SK-N-SH treated with all-trans-retinoic acid at 6 μM for 48 hours (cell line): ENCODE data around the gene PPARD.

Source experiments
- ATAC-seq: fragments of 200-7000 bp; cut with Tn5 transposase; 3 replicates; pipeline ENCODE4 v1.9.1; 2020; ENCODE audit warnings: mild to moderate bottlenecking, moderate library complexity
- ARNTL ChIP-seq: fragments of 450-650 bp; formaldehyde crosslinking; IDR thresholded peaks from 2 replicates; pipeline ENCODE4 v1.5.0; 2020; ENCODE audit warnings: low read depth, mild to moderate bottlenecking, moderate library complexity, borderline replicate concordance
- BACH2 ChIP-seq: fragments of 250-450 bp; sonication (Bioruptor Pico); IDR thresholded peaks from 2 replicates; pipeline ENCODE4 v1.9.0; 2021; ENCODE audit warnings: mild to moderate bottlenecking, borderline replicate concordance
- CREB5 ChIP-seq: fragments of 250-450 bp; sonication (Bioruptor Pico); IDR thresholded peaks from 2 replicates; pipeline ENCODE4 v1.5.1; 2020; ENCODE audit warnings: low read depth, mild to moderate bottlenecking, moderate library complexity
- CSDC2 ChIP-seq: fragments of 250-450 bp; sonication (Bioruptor Pico); IDR thresholded peaks from 2 replicates; pipeline ENCODE4 v1.5.0; 2020; ENCODE audit warnings: mild to moderate bottlenecking, moderate library complexity
- ESRRG ChIP-seq: fragments of 250-450 bp; sonication (Bioruptor Pico); IDR thresholded peaks from 2 replicates; pipeline ENCODE4 v1.6.1; 2021; ENCODE audit warnings: mild to moderate bottlenecking
- GLIS3 ChIP-seq: fragments of 250-450 bp; sonication (Bioruptor Pico); IDR thresholded peaks from 2 replicates; pipeline ENCODE4 v1.5.0; 2020; ENCODE audit warnings: mild to moderate bottlenecking, moderate library complexity
- ISL1 ChIP-seq: fragments of 250-450 bp; sonication (Bioruptor Pico); IDR thresholded peaks from 2 replicates; pipeline ENCODE4 v2.1.2; 2022; ENCODE audit warnings: mild to moderate bottlenecking, moderate library complexity
- OSR1 ChIP-seq: fragments of 250-450 bp; sonication (Bioruptor Pico); IDR thresholded peaks from 2 replicates; pipeline ENCODE4 v1.8.0; 2022; ENCODE audit warnings: moderate library complexity, mild to moderate bottlenecking, inconsistent platforms
- POU6F1 ChIP-seq: fragments of 250-450 bp; sonication (Bioruptor Pico); IDR thresholded peaks from 2 replicates; pipeline ENCODE4 v1.8.0; 2021; ENCODE audit warnings: low read depth, mild to moderate bottlenecking, moderate library complexity, borderline replicate concordance
- RARB ChIP-seq: fragments of 250-450 bp; sonication (Bioruptor Pico); IDR thresholded peaks from 2 replicates; pipeline ENCODE4 v1.8.0; 2021; ENCODE audit warnings: mild to moderate bottlenecking, moderate library complexity
- SNAI2 ChIP-seq: fragments of 250-450 bp; sonication (Bioruptor Pico); IDR thresholded peaks from 2 replicates; pipeline ENCODE4 v1.5.0; 2020; ENCODE audit warnings: mild to moderate bottlenecking, moderate library complexity
- TCF4 ChIP-seq: fragments of 250-450 bp; sonication (Bioruptor Pico); IDR thresholded peaks from 2 replicates; pipeline ENCODE4 v1.8.0; 2021; ENCODE audit warnings: mild to moderate bottlenecking, moderate library complexity, borderline replicate concordance
- TOX ChIP-seq: fragments of 250-450 bp; sonication (Bioruptor Pico); IDR thresholded peaks from 2 replicates; pipeline ENCODE4 v1.8.0; 2021; ENCODE audit warnings: mild to moderate bottlenecking, moderate library complexity, borderline replicate concordance
- TSHZ2 ChIP-seq: fragments of 250-450 bp; sonication (Bioruptor Pico); IDR thresholded peaks from 2 replicates; pipeline ENCODE4 v1.5.0; 2020; ENCODE audit warnings: mild to moderate bottlenecking, moderate library complexity
- ZC3H10 ChIP-seq: fragments of 250-450 bp; sonication (Bioruptor Pico); IDR thresholded peaks from 2 replicates; pipeline ENCODE4 v1.5.1; 2021; ENCODE audit warnings: mild to moderate bottlenecking, moderate library complexity
- ZFP3 ChIP-seq: fragments of 250-450 bp; sonication (Bioruptor Pico); IDR thresholded peaks from 2 replicates; pipeline ENCODE4 v1.5.0; 2020; ENCODE audit warnings: mild to moderate bottlenecking, moderate library complexity
- ZNF565 ChIP-seq: fragments of 450-650 bp; formaldehyde crosslinking; conservative IDR thresholded peaks from 2 replicates; pipeline ENCODE4 v1.5.0; 2020; ENCODE audit warnings: low read depth, mild to moderate bottlenecking, moderate library complexity
- ZNF70 ChIP-seq: fragments of 450-650 bp; formaldehyde crosslinking; IDR thresholded peaks from 2 replicates; pipeline ENCODE4 v1.5.0; 2020; ENCODE audit warnings: mild to moderate bottlenecking, moderate library complexity
- ZNF8 ChIP-seq: fragments of 450-650 bp; formaldehyde crosslinking; IDR thresholded peaks from 2 replicates; pipeline ENCODE4 v1.5.0; 2020; ENCODE audit warnings: mild to moderate bottlenecking, moderate library complexity

Gene PPARD

GRCh38 chr6:35451354-35452182 lies 109.2 kb downstream of the PPARD start (continued):
- no peak for TF ChIP-seq TOX (CRISPR knock-in tag)
- TF ChIP-seq ZFP3 (CRISPR knock-in tag): no peak
- no peak for TF ChIP-seq TSHZ2 (CRISPR knock-in tag)
- TF ChIP-seq ZNF8 (CRISPR knock-in tag): no peak
- no peak for TF ChIP-seq ZNF565 (CRISPR knock-in tag)
- no peak for TF ChIP-seq SNAI2 (CRISPR knock-in tag)
- no peak for TF ChIP-seq TCF4
- no peak for TF ChIP-seq ZNF70
- no peak for TF ChIP-seq BACH2

GRCh38 chr6:35452183-35453090 lies 110.1 kb downstream of the PPARD start, which contains the start of gene FANCE:
Gene FANCE, plus strand, starts transcription at chr6:35452338. Its CDS starts 208 bp downstream, at chr6:35452546.
- peak; percentile 85 for ATAC-seq
- TF ChIP-seq ISL1 (CRISPR knock-in tag) (no peak), ARNTL (CRISPR knock-in tag) (no peak), GLIS3 (CRISPR knock-in tag) (no peak), ZFP3 (CRISPR knock-in tag) (no peak), CREB5 (no peak)

- TF ChIP-seq TOX (CRISPR knock-in tag) (no peak), ZNF70 (no peak), SNAI2 (CRISPR knock-in tag) (no peak), ZC3H10 (CRISPR knock-in tag) (no peak), ESRRG (CRISPR knock-in tag) (no peak), OSR1 (CRISPR knock-in tag) (no peak), ZNF8 (CRISPR knock-in tag) (no peak), ISL1 (CRISPR knock-in tag) (no peak)
- no peak for ATAC-seq
Measured at GRCh38 chr6:35453236-35453635, 110.9 kb downstream of the PPARD start.

GRCh38 chr6:35454391-35455110 lies 112.2 kb downstream of the PPARD start:
- TF ChIP-seq ARNTL (CRISPR knock-in tag) (no peak), ZNF565 (CRISPR knock-in tag) (no peak), ESRRG (CRISPR knock-in tag) (no peak), ZNF8 (CRISPR knock-in tag) (no peak), ZC3H10 (CRISPR knock-in tag) (no peak), BACH2 (no peak)
- no peak for ATAC-seq

GRCh38 chr6:35457907-35458306 lies 115.5 kb downstream of the PPARD start:
- ATAC-seq: no peak
- TF ChIP-seq TCF4 (no peak), RARB (CRISPR knock-in tag) (no peak), CSDC2 (CRISPR knock-in tag) (no peak), CREB5 (no peak), ESRRG (CRISPR knock-in tag) (no peak), ZNF8 (CRISPR knock-in tag) (no peak), POU6F1 (CRISPR knock-in tag) (no peak), ZFP3 (CRISPR knock-in tag) (no peak), ARNTL (CRISPR knock-in tag) (no peak), OSR1 (CRISPR knock-in tag) (no peak), BACH2 (no peak), TSHZ2 (CRISPR knock-in tag) (no peak)
